ENCODE measurements around the gene HNRNPF. TPM values are rescaled to one million over a fixed set of nuclear protein-coding genes. Genes with fewer than 3 reads are reported as not detected.

Gene HNRNPF
- total and polyA plus RNA-seq, 2 of the 8 experiments (the other 6 are each of a cell fraction or from before 2014, with no cell fraction given), result 209 to 389 TPM

GRCh38 chr10:43404704-43405084 is 4.3 kb downstream of the HNRNPF start (continued):
- no peak for TF ChIP-seq EP300 (IDR thresholded peaks at IDR 0.05; ENCODE audit: borderline replicate concordance in 1 of 2, low read depth in 2 of 2, low read length in 2 of 2)
- no peak for TF ChIP-seq TCF12 (IDR thresholded peaks at IDR 0.05; ENCODE audit: low read depth, low read length)
- no peak for TF ChIP-seq SP4 (IDR thresholded peaks at IDR 0.05; ENCODE audit: low read length)
- no peak for TF ChIP-seq CTBP2 (IDR thresholded peaks at IDR 0.05; ENCODE audit: borderline replicate concordance, insufficient read depth, insufficient read length, low read length)

All from H1 (cell line).